ENCODE measurements around the gene SORBS1.

DNA sequence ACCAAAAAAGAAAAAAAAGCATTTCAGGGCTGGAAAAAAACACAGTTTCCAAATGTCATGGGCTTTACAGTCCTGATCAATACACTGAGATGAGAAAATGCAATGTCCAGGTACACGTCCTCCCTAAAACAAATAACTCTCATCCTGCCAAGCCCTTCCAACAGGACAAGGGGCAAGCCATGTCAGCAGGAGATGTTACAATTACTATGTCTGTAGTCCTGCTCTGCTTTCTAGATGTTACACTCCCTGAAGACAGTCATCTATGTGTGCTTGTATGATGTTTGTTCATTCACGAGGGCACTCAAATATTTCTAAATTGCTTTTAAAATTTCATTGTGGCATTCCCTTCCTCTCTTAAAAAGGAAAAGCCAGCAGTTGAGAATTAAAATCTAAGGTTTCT is 103.2 kb downstream of the SORBS1 start:
- TF ChIP-seq, protein P1, sequence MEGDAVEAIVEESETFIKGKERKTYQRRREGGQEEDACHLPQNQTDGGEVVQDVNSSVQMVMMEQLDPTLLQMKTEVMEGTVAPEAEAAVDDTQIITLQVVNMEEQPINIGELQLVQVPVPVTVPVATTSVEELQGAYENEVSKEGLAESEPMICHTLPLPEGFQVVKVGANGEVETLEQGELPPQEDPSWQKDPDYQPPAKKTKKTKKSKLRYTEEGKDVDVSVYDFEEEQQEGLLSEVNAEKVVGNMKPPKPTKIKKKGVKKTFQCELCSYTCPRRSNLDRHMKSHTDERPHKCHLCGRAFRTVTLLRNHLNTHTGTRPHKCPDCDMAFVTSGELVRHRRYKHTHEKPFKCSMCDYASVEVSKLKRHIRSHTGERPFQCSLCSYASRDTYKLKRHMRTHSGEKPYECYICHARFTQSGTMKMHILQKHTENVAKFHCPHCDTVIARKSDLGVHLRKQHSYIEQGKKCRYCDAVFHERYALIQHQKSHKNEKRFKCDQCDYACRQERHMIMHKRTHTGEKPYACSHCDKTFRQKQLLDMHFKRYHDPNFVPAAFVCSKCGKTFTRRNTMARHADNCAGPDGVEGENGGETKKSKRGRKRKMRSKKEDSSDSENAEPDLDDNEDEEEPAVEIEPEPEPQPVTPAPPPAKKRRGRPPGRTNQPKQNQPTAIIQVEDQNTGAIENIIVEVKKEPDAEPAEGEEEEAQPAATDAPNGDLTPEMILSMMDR (IDR thresholded peaks at IDR 0.05): no peak
- TF ChIP-seq POLR2A (IDR thresholded peaks at IDR 0.05): no peak
- no peak for TF ChIP-seq EP300 (IDR thresholded peaks at IDR 0.05; ENCODE audit: low read depth)
- TF ChIP-seq POLR2AphosphoS5 (IDR thresholded peaks at IDR 0.05): no peak
